Kidney (tissue), 14 donors: ENCODE results near the gene TXNDC2. TPM values are rescaled to one million over a fixed set of nuclear protein-coding genes. Genes with fewer than 3 reads are reported as not detected.

ENCODE experiments used
- DNase-seq, 5 donors: peaks; one replicate each; pipeline ENCODE4 v3.0.0-alpha.2; 2013 to 2020
- FAIRE-seq: peaks from 2 replicates; lab custom pipeline; 2012; peaks lifted over from hg19 to GRCh38; lab: Jason Lieb, UNC
- H3K27ac ChIP-seq, 2 donors: one replicate each; pipeline ENCODE4 v1.7.0; 2013; ENCODE audit warnings: low read depth in 2 of 2, low read length in 2 of 2, inconsistent platforms in 1 of 2
- H3K27me3 ChIP-seq: one replicate; pipeline ENCODE4 v1.7.1; 2013; ENCODE audit warnings: low read length, inconsistent platforms; ENCODE audit not compliant: control insufficient read depth, insufficient read depth
- H3K36me3 ChIP-seq, 3 donors: one replicate each; pipeline versions ENCODE4 v1.7.0 to v1.7.1; 2013; ENCODE audit warnings: low read length in 3 of 3, control low read depth in 1 of 3, inconsistent platforms in 1 of 3; ENCODE audit not compliant: insufficient read depth in 3 of 3, control insufficient read depth in 2 of 3
- H3K4me1 ChIP-seq, 3 donors: one replicate each; pipeline versions ENCODE4 v1.7.0 to v1.7.1; 2013; ENCODE audit warnings: low read length in 3 of 3, inconsistent platforms in 1 of 3, low read depth in 1 of 3; ENCODE audit not compliant: control insufficient read depth in 2 of 3, insufficient read depth in 2 of 3
- H3K4me3 ChIP-seq, 3 donors: one replicate each; pipeline versions ENCODE4 v1.7.0 to v1.8.1; 2013; ENCODE audit warnings: low read length in 3 of 3, control low read depth in 1 of 3, inconsistent platforms in 1 of 3
- H3K9ac ChIP-seq, 3 donors: one replicate each; pipeline versions ENCODE4 v1.7.0 to v1.7.1; 2013; ENCODE audit warnings: low read length in 3 of 3, control low read depth in 1 of 3, inconsistent platforms in 1 of 3
- H3K9me3 ChIP-seq, 3 donors: one replicate each; pipeline versions ENCODE4 v1.7.0 to v1.7.1; 2013; ENCODE audit warnings: low read length in 3 of 3, control low read depth in 1 of 3, inconsistent platforms in 1 of 3; ENCODE audit not compliant: control insufficient read depth in 2 of 3, insufficient read depth in 1 of 3
- CTCF ChIP-seq: IDR thresholded peaks from 3 replicates; pipeline ENCODE4 v1.5.1; 2012; ENCODE audit warnings: mild to moderate bottlenecking, moderate library complexity, borderline replicate concordance; ENCODE audit not compliant: insufficient read depth; ENCODE audit errors: extremely low read depth
- intact Hi-C: fragments of 100-400 bp; cut with DNase I; formaldehyde crosslinking; loops from one replicate; pipeline ENCODE4 v1.11.1; 2022
- polyA plus RNA-seq: library from polyadenylated mRNA; stranded (reverse); fragments of 350-450 nt; fragmentation: Illumina TruSeq; extraction: RNeasy Lipid Tissue Mini Kit (QIAGEN cat#74804); gene quantifications from one replicate; pipeline ENCODE4 v1.2.3, GENCODE V29; 2014; ENCODE audit warnings: low read depth, low replicate concordance; ENCODE audit not compliant: insufficient read depth
- total RNA-seq: library from RNA; stranded (reverse); fragmentation: NEBNext Ultra II Directional; extraction: Animal tissue kit (Norgen Biotek cat#: 25700); gene quantifications from one replicate; pipeline ENCODE4 v1.2.1, GENCODE V29; 2021
- donor health status: control.
- donor health status: control.
- donor health status: control.
- donor health status: control.
- donor health status: control.
- donor health status: DM: yes; HTN: yes; CAD: no.
- donor health status: Normal renal cell carcinoma (clear cell type).

The TXNDC2 gene
- total and polyA plus RNA-seq, 2 donors from 2014 or later: 0.16 TPM; not detected in 1

DNA sequence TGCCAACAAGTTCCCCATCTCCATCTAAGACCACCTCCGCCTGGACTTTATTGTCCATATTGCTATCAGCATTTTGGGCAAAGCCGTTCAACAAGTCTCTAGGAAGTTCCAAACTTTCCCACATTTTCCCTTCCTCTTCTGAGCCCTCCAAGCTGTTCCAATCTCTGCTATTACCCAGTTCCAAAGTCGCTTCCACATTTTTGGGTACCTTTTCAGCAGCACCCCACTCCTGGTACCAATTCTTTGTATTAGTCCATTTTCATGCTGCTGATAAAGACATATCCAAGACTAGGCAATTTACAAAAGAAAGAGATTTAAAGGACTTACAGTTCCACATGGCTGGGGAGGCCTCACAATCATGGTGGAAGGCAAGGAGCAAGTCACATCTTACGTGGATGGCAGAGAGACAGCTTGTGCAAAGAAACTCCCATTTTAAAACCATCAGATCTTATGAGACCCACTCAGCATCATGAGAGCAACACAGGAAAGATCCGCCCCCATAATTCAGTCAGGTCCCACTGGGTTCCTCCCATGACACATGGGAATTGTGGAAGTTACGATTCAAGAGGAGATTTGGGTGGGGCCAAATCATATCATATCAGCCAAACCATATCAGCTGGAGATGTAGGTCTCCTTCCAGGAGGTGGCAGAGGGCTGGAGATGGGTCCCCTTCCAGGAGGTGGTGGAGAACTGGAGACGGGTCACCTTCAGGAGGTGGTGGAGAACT is 19.8 kb upstream of the TXNDC2 start:
- no peak overlapping the region for H3K27ac ChIP-seq
- no peak overlapping the region for H3K4me3 ChIP-seq
- H3K9me3 ChIP-seq: no peaks in the 10 kb centered on the region
- no peak for FAIRE-seq
- DNase-seq: no peak
- H3K27me3 ChIP-seq: no peaks in the 10 kb centered on the region
- H3K36me3 ChIP-seq: no peaks in the 10 kb centered on the region
- intact Hi-C loops: no loop called here
- H3K4me1 ChIP-seq: no peaks in the 10 kb centered on the region
- no peak overlapping the region for H3K9ac ChIP-seq
- no peak for TF ChIP-seq CTCF

- Histone ChIP-seq H3K9me3 (no peaks in the 10 kb centered on the region), H3K36me3 (no peaks in the 10 kb centered on the region), H3K27ac (no peak overlapping the region), H3K9ac (no peak overlapping the region), H3K4me1 (no peaks in the 10 kb centered on the region), H3K4me3 (no peak overlapping the region), H3K27me3 (no peaks in the 10 kb centered on the region)
- intact Hi-C loops: no loop called here
- FAIRE-seq (no peak), DNase-seq (no peak)
- TF ChIP-seq CTCF: no peak
These were observed 19.1 kb upstream of the TXNDC2 start for GRCh38 chr18:9866627-9867026.

DNA sequence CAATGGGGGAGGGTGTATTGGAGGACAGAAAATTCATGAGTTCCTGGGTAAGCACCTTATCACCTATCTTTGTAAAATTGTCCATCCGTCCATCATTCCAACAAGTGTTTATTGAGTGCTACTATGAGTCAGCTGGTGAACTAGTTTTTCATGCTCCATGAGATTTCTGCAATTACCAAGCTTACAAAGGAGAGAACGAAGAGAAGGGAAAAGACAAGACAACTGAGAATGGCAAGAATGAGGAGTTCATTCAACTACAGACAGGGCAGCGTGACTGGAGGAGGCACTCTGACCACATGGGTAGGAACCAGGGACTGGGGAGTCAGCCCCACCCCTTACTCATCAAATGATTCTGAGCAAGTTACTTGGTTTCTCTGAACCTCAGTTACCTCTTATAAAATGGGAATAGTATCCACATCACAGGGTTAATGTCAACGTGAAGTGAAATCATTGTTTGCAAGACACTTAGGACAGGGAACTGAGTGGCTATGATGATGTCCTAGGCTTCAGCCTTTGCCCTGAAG is 18.6 kb upstream of the TXNDC2 start:
- Histone ChIP-seq H3K4me3 (no peak overlapping the region), H3K27me3 (no peaks in the 10 kb centered on the region), H3K36me3 (no peaks in the 10 kb centered on the region), H3K9ac (no peak overlapping the region), H3K27ac (no peak overlapping the region), H3K9me3 (no peaks in the 10 kb centered on the region), H3K4me1 (no peaks in the 10 kb centered on the region)
- intact Hi-C loops: no loop called here
- no peak for DNase-seq
- FAIRE-seq: no peak
- no peak for TF ChIP-seq CTCF
